GM12892 (cell line): ENCODE measurements around the gene TMEM209.

Experiments used
- POLR2A ChIP-seq: IDR thresholded peaks from 2 replicates; pipeline ENCODE4 v1.6.1; 2011; ENCODE audit warnings: low read depth, low read length, control low read depth
- POLR2AphosphoS5 ChIP-seq: IDR thresholded peaks from 2 replicates; pipeline ENCODE4 v1.6.1; 2011; ENCODE audit warnings: low read depth, low read length, control low read depth
- TAF1 ChIP-seq: IDR thresholded peaks from 2 replicates; pipeline ENCODE4 v1.6.1; 2011; ENCODE audit warnings: low read depth, mild to moderate bottlenecking, control low read depth, low read length, borderline replicate concordance

- TF ChIP-seq POLR2A (no peak), TAF1 (0 out of 2 replicates have a peak, but pooled peaks have one; percentile 13), POLR2AphosphoS5 (no peak)
Observed at GRCh38 chr7:130141161-130141883, 63.9 kb downstream of the TMEM209 start.
